HG03432 (cell line): Measurements from ENCODE around the gene ZNF750.

ENCODE experiments used
- ATAC-seq: cut with Tn5 transposase; IDR thresholded peaks from one replicate; pipeline ENCODE4 v1.9.1; 2021; ENCODE audit warnings: mild to moderate bottlenecking, moderate library complexity; ENCODE audit not compliant: unreplicated experiment

Gene ZNF750

DNA sequence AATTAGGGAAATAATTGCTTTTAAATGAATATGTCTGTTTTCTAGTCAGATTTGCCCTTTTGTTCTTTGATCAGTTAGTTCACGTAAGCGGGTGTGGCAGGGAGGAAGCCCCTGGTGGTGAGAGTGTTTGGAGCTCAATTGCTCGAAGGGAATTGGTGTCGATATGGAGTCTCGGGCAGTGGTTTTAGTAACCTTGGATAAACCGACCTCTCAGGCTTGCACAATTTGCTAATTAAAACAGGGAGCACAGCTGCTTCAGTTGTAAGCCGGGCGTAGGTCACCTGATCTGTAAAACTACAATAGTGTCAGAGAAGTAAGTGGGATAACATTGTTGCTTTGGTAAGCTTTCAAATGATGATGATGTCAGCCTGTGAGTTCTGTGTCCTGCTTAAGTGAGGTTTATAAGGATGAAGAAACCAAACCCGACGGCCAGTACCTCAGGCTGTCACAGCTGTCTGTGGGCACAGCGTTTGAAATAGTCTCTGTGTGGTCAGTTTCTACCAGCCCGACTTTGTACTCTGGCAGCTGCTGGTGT lies 2.9 kb downstream of the ZNF750 start:
- ATAC-seq = no peak

DNA sequence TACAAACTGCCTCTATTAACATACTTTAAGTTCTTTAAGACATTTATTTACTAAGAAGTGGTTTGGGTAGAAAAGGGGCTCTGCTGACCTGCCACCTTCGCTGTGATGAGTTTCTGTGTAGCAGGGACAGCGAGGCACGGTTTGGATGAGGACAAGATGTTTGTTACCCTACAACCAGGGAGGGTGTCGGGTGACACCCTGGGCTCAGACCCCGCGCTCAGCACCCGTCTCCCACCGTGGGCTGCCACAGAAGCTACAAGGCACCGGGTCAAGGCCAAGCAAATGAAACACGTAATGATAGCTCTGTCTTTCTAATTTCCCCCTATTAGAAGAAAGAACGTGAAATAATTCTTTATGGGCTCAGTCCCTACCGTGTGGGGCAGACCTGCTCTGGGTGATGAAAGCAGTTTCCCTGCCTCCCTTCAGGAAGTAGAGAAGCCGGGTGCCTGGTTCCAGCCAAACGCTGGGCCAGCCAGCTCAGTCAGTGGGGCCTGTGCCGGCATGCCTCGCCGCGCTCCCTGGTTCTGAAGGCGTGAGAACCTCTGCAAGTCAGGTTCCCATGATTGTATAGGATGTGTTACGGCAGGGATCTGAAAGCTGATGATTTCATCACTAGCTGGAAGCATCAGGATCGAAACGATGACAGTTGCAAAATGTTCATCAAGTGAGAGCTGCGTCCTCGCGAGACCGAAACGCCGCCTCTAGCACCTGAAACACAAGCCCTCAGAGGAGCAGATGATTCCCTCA lies 3.9 kb downstream of the ZNF750 start:
- ATAC-seq = no peak

DNA sequence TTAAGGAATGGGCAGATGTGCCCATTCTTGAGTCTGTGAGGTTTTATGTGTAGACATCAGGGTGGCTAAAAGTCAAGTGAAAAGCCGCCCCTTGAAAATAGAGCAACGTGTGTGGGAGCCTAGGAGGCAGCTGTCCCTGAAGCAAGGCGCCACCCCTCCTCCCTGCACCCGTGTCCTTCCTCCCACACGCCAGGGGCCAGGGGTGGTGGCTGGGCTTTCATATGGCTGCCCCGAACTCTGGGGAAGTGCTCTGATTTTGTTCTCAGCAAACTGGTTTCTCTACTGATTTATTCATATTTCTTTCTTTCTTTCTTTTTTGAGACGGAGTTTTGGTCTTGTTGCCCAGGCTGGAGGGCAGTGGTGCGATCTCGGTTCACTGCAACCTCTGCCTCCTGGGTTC lies 4.7 kb downstream of the ZNF750 start:
- no peak for ATAC-seq

DNA sequence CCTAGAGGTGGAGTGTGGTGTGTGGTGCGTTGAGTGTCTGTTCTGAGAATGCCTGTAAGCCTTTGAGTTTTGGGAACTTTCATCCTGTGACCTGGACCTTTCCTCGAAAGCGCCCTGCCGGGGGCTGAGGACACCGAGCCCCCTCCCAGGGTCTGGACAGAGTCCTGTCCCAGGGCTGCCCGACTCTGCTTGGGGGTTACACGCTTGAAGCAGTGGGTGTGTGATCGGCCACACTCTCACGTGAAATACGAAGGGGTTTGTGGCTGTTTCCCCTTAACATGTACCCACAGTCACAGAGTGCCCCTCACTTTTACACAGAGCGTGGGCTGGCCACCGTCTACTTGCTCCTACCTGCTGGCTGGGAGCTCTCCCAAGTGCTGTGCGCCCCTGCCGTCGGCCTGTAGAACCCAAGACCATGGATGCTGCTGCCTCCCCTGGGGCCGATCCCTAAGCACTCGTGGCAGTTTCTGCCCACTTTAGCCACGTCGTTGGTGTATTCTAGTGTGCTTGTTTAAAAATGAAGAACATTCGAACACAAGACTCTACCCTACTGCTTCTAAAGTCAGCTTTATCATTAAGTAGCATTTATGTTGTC lies 6.8 kb downstream of the ZNF750 start:
- ATAC-seq = no peak

DNA sequence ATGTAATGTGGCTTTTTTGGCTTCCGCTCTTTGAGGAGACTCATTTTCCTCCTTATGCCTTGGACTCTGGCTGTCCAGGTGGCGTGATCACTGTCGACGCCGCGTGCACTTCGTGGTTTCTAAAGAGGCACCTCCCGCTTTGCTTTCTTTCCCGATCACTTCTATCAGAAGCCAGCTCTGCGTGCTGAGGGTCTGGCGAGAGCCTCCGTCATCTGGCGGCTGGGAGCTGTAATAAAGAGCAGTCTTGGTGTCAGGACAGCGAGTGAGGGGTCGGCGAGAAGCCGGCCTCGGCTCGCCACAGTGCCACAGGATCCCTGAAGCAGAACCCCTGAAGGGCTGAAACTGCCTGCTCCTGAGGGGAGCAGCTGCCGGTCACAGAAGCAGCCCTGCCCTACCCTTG lies 7.4 kb downstream of the ZNF750 start:
- no peak for ATAC-seq

DNA sequence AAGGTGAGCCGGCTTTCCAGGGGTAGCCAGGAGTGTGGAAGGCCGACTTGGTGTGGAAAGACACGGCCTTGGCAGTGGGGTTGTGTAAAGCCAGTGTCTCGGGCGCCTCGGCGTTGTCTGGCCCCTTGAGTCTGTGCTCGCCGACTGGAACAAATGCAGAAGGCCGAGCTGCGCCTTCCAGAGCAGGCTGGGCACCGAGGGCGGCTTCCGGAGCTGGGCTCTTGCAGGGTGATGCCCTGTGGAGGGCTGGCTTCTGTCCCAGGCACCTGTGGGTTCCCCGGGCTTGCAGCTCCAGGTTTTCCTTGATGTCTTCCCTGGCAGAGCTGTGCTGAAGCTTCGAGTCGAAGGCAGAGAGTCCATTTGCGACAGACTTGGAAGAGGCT lies 8.0 kb downstream of the ZNF750 start:
- ATAC-seq = no peak

DNA sequence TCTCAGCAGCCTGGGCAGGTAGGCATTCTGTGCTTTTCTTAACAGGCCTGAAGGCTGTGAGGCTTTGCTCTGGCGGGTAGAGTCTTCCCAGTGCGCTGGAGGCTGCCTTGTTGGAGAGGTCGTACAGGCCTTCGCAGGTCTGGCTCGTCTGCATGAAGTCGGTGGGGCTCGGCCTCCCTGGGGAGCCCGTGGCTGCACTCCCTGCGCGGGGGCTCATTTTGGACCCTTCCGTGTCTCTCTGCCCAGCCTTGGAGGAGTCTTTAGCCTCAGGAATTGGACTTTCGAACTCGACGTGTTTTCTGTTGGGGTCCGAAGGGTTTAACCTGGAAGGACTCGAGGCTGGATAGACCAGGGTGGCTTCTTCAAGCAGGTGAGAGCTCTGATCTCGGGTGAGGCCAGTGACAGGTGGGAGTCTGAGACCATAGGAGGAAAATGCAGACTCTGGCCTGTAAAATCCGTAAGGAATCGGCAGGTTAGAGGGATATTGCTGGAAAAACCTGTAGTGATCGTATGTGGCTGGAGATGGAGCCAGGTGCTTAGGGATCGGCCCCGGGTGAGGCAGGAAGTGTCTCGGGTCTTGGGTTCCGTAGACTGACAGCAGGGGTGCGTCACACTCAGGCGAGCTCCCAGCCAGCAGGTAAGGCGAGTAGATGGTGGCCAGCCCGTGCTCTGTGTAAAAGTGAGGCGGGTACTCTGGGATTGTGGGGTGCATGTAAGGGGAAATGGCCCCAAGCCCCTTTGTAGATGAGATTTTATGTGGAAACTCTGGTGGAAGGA lies 8.6 kb downstream of the ZNF750 start:
- ATAC-seq = no peak

DNA sequence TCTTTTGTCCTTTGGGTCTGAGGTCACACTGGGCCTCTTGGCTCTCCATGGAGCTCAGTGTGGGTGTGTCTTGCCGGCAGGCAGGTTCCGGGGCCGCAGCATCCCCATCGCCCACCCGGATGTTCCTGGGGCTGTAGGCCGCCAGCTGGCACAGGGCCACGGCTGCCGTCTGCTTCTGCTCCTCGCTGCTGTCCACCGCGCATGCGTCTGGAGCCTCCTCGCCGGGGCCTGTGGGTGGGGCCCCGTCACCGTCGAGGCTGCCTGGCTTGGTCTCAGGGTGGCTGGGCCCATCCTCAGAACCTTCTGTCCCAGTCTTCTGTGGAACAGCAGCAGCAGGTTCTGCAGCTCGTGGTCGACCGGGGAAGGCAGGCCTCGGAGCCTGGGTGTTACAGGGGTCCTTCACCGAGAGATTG lies 9.6 kb downstream of the ZNF750 start:
- no peak for ATAC-seq

DNA sequence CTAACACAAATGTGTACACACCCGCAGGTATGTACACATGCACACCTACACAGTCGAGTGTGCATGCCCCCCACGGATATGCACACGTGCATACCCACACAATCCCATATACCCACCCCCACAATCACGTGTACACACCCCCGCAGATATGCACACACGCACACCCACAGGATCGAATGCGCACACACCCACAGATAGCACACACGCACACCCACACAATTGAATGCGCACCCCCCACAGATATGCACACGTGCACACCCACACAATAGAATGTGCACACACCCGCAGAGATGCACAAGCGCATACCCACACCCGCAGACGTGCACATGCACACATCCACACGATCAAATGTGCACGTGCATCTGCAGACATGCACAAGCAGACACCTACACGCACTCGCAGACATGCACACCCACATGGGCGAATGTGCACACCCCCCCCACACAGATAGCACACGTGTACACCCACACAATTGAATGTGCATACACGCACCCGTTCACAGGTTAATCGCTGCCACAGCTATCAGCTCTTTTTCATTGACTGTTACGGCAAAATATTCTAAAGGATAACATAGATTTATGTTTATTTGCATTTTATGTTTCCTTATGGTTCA lies 10.8 kb downstream of the ZNF750 start:
- no peak for ATAC-seq

DNA sequence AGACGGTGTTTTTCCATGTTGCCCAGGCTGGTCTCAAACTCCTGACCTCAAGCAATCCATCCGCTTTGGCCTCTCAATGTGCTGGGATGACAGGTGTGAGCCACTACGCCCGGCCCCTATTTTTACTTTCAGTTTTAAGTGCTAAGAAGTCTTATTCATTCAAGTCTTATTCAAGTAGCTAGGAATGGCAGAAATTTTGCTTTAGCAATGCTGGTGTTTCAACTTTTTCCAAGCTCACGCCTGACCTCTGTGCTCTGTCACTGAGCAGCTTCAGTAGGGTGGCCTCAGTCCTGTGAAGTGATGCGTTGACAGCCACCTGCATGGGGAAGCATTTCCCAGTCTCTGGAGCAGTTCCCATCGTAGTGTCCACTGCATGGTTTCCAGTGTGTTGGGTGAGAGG lies 12.9 kb downstream of the ZNF750 start:
- no peak for ATAC-seq

DNA sequence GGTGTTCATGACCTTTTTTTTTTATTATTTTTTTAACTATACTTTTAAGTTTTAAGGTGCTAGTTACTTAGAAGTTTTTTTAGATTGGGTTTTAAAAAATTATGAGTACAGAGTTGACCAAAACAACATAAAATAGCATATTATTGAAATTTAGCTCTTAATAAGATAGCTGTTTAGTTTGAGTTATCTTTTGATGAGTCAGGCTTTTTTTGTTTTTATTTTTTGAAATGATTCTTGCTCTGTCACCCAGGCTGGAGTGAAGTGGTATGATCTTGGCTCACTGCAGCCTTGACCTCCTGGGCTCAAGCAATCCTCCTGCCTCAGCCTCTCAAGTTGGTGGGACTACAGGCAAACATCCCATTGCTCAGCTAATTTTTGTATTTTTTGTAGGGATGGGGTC lies 13.6 kb downstream of the ZNF750 start:
- no peak for ATAC-seq

DNA sequence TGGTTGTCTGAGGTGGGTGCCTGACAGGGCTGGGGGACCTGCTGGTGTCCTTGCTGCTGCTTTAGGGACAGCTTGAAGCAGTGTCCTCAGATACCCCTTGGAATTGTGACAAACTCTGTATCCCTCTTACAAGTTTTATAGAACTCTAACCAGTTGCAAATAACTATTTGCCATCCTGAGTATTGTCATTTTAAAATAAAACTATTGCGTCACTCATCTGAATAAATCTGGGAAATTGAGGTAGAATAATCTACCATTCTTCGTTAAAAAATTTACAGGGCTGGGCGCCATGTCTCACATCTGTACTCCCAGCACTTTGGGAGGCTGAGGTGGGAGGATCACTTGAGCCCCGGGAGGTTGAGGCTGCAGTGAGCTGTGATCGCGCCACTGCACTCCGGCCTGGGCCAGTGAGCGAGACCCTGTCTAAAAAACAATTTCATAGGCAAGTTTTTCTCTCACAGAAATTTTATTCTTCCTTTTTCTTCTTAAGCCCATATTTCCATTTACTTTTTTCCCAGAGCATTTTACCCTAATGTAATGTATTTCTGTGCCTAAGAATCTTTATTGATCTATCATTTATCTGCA lies 14.2 kb downstream of the ZNF750 start:
- no peak for ATAC-seq

DNA sequence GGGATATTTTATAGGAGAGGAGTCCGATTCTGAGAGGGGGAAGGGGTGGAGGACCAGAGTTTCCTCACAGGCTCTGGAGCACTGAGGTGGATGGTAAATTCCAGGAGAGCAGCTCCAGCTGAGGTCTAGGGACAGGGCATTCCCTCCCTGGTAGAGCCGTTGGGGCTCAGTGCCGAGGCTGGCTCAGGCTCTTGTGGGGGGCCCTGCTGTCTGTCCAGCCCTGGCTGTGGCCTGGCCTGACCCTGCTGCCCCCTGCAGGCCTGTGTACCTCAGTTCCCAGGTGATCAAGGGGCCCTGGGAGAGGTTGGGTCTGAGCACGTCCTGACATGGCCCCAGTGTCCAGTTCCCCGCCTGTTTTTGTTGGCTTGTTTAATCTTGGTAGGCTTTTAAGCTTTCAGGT lies 16.8 kb downstream of the ZNF750 start:
- ATAC-seq = no peak

DNA sequence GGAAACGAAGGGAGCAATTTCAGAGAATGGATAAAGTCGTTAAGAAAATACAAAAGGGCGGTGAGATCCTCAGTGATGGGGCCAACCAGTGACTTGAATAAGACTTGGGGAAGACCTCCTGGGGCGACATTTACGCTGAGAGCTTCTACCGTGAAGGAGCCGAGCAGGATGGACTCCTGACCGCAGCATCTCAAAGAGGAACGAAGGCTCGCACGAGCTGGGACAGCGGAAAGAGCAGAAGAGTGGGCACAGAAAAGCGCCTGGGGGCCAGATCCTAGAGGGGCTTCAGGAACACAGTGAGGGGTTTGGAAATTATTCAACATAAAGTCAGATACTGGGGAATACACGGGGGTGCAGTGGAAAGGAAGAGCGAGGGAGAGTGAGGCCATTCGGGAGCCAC lies 17.5 kb downstream of the ZNF750 start:
- no peak for ATAC-seq

DNA sequence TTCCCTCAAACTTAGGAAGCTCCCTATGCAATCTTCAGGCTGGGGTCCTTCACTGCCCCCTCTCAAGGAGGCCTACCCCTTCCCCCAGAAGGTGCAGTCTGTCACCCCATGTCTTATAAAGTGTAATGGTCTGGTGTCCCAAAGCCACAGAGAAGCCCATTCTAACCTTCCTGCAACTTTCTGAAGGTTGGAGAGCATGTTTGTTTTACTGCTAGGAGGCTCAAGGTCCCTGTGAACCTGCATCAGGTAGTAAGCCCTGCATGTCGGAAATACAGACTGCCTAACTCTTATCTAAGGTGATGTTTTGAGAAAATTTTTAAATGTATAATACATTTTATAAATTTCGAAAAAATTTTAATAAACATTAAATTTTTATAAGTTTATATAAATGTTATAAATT lies 18.3 kb downstream of the ZNF750 start:
- no peak for ATAC-seq

DNA sequence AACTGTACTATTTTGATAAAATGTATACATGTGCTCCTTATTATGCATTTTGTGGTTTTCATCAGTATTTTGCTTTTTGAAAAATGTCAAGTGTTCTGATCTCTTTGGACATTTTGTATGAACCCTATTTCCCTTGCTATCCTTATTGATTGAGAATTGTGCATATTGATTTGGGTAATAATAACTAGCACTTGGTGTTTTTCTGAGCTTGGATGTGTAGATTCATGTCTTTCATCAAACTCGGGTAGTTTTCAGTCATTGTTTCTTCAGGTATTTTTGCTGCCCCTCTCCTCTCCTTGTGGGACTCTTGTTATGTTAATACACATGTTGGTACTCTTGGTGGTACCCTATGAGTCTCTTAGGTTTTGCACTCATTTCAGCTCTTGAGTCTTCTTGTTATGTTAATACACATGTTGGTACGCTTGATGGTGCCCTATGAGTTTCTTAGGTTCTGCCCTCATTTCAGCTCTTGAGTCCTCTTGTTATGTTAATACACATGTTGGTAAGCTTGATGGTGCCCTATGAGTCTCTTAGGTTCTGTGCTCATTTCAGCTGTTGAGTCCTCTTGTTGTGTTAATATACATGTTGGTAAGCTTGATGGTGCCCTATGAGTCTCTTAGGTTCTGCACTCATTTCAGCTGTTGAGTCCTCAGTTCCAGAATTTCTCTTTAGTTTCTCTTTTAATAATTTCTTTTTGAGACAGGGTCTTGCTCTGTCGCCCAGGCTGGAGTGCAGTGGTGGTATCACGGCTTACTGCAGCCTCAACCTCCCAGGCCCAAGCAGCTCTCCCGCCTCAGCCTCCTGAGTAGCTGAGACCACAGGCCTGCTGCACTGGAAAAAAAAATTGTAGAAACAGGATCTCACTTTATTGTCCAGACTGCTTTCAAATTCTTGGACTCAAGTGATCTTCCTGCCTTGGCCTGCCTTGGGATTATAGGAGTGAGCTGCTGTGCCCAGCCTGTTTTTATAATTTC lies 19.3 kb downstream of the ZNF750 start:
- ATAC-seq = no peak

DNA sequence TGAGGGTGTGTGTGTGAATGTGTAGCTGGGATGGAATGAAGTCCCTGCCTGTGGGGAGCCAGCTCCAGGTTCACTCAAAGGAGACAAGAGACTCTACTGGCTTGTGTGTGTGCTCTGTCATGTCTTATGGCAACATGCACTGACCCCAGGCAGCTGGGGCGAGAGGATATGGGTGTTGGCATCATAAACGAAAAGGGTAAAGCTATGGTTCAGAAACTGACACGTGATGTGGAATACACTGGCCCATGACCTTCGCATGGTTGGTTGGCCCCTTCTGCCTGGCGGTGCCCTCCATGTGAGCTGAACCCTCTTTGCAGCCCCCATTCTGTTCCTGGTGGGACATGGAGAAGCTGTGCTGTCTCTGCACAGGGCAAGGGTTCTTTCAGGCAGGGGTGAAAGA lies 21.9 kb downstream of the ZNF750 start:
- no peak for ATAC-seq

DNA sequence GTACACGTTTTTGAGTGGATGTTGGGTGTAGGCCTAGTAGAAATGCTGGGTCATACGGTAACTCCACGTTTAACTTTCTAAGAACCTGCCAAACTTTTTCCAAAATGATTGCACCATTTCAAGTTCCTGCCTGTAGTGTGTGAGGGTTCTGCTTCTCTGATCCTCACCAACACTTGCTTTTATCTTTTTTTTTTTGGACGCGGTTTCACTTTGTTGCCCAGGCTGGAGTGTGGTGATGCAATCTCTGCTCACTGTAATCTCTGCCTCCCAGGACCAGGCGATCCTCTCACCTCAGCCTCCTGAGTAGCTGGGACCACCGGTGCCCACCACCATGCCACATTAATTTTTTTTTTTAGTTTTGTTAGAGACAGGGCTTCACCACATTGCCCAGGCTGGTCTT lies 23.5 kb downstream of the ZNF750 start:
- no peak for ATAC-seq

DNA sequence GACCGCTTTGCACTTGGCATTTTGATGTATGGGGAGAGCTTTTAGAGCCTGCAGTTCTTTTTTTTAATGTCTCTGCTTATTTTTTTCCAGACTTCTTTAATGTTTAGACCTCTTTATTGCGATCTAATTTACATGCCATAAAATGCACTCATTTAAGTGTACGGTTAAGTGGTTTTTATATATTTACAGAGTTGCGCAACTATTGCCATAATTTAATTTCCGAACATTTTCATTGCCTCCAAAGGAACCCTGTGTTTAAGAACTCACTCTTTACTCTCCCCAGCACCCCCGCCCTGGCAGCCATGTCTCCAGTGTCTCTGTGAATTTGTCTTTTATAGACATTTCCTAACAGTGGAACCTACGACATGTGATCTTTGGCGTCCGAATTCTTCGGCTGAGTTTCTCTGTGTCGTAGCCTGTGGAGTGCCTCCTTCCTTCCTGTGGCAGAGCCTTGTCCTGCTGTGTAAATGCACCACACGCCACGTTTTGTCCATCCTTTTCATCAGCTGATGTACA lies 24.0 kb downstream of the ZNF750 start:
- no peak for ATAC-seq

DNA sequence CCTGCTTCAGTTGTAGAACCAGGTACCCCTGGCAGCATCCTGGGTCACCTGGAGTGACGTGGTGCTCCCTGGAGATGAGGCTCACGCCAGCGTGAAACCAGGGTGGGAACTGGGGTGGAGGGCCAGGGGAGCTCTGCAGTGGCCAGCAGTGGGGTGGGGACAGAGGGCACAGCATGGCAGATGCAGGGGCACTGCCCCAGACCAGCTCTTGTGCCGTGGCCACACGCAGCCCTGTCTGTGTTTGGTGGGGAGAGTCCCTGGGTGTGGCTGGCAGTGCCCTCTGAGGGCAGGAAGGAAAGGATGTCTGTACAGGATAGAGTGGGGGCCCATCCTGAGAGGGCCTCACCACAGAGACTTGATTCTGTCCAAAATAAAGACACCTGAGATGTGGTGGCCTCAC lies 24.5 kb downstream of the ZNF750 start:
- no peak for ATAC-seq
